GM12801 (cell line): ENCODE results near the gene SFRP2.

Source experiments
- CTCF ChIP-seq: IDR thresholded peaks from one replicate; pipeline ENCODE4 v1.5.1; 2011; ENCODE audit warnings: control low read depth; ENCODE audit not compliant: insufficient read length; ENCODE audit errors: extremely low read depth

Gene SFRP2

GRCh38 chr4:153825126-153825525, 36.2 kb upstream of the SFRP2 start:
- no peak for TF ChIP-seq CTCF

DNA sequence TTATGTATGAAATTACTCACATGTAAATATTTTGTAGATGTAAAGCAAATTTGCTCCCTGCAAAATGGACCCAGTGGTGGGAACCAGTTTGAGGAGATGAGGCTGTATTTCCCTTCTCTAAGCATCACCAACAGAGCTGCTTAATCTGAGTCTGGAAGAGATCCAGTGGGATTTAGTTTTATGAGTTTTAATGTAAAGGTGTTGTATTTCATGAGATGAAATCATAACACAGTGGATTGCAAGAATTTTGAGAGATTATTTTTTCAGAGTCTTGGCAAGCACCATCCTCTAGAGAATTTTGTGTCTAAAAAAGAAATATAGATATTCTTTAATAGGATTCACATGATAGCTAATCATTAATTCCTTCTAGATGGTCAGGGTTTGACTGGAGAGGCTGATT, 35.6 kb upstream of the SFRP2 start:
- TF ChIP-seq CTCF = no peak

DNA sequence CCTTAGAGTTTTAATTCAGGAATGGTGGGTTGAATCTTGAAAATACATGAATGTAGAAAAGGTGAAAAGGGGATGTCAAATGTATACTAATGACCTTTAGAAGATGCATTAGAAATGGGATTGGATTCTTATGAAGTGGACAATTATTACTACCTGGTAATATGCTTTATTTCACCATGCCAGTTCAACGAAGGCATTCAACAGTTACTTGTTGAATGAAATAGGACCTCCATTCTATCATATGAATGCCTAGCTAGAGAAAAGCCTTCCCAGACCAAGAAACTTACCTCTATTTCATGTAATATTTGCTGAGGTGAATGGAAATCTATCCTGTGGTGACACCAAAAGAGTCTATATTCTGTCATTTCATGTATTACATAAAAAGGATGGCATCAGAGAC, 34.6 kb upstream of the SFRP2 start:
- no peak for TF ChIP-seq CTCF

DNA sequence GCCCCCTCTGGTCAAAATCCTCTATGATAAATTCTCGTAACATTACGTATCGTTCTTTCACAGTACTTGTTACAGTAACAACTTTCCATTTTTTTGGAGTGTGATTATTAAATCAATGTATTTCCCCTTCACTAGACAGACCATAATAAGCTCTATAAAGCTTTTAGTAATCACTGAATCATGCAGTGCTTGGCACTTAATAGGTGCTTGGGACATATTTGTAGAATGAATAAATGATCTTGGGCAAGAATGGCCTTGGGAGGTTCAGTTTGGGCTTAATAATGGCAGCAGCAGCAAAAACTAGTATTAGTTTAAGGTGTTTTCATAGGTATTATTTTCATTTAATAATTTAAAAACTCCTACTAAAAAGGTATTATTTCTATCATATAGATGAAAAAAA, 33.4 kb upstream of the SFRP2 start:
- no peak for TF ChIP-seq CTCF

GRCh38 chr4:153817466-153817865, 28.6 kb upstream of the SFRP2 start:
- no peak for TF ChIP-seq CTCF

DNA sequence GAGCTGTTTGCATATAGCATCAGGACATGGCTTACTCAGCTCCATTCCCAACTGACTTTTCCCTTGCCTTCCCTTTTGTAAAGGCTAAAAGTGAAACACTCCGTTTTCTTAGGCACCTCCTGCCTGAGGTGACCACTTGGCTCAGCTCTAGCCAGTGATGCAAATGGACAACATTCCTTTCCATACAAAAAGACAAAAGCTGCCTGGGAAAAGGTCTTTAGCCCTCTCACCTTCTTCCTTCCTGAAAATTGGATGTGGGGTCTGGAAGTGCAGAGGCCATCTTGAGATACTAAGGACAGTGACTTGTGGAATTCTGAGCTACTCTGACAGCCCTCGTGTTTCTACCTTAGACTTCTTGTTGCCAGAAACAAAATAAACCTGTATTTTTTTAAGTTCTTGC, 27.7 kb upstream of the SFRP2 start:
- no peak for TF ChIP-seq CTCF

DNA sequence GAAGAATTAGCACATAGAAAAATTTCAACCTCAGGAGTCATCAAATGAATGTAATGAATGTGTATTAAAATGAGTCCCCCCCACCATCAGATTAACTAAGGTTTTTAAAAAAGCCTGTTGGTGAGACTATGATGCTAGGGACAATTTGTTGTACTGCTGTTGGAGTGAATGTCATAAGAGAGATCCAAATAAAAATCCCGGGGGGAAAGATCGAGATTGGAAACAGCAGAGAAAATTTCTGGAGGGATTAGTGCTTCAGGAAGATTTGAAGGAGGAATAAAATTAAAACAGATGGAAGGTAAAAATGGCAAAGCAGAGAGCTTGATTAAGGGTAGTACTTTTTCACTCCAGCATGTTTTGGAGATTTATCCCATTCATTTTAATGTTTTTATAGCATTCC, 25.9 kb upstream of the SFRP2 start:
- TF ChIP-seq CTCF = no peak

GRCh38 chr4:153809916-153810810, 21.3 kb upstream of the SFRP2 start:
- TF ChIP-seq CTCF = no peak
